Activated T-helper 17 cell treated with anti-CD3 and anti-CD28 coated beads, Interleukin-2, amount 50 U/mL, for 72 hours (primary cell): ENCODE results near the gene FAM120B. TPM values are rescaled to one million over a fixed set of nuclear protein-coding genes. Genes with fewer than 3 reads are reported as not detected.

ENCODE experiments used
- ATAC-seq: fragments of 150-1000 bp; cut with Tn5 transposase; replicated peaks from 2 replicates; pipeline ENCODE4 v1.10.0; 2021; ENCODE audit warnings: mild to moderate bottlenecking, moderate library complexity
- H3K27ac Mint-ChIP-seq: one replicate; pipeline ENCODE4 v1.8.0; 2022; ENCODE audit warnings: mixed read lengths
- H3K27me3 Mint-ChIP-seq: one replicate; pipeline ENCODE4 v1.8.0; 2022; ENCODE audit warnings: mixed read lengths
- H3K36me3 Mint-ChIP-seq: one replicate; pipeline ENCODE4 v1.8.0; 2022; ENCODE audit warnings: low read depth, mild to moderate bottlenecking, mixed read lengths
- H3K4me1 Mint-ChIP-seq: one replicate; pipeline ENCODE4 v1.8.0; 2022; ENCODE audit warnings: mixed read lengths
- H3K4me3 Mint-ChIP-seq: one replicate; pipeline ENCODE4 v1.8.0; 2022; ENCODE audit warnings: mild to moderate bottlenecking, mixed read lengths
- H3K9me3 Mint-ChIP-seq: one replicate; pipeline ENCODE4 v1.8.0; 2022; ENCODE audit warnings: mixed read lengths
- total RNA-seq, 2 donors: library from RNA; stranded (reverse); gene quantifications; one replicate each; pipeline ENCODE4 v1.2.3, GENCODE V29; 2022

FAM120B gene
- total RNA-seq, 2 donors from 2014 or later = 22.5 to 27.4 TPM

DNA sequence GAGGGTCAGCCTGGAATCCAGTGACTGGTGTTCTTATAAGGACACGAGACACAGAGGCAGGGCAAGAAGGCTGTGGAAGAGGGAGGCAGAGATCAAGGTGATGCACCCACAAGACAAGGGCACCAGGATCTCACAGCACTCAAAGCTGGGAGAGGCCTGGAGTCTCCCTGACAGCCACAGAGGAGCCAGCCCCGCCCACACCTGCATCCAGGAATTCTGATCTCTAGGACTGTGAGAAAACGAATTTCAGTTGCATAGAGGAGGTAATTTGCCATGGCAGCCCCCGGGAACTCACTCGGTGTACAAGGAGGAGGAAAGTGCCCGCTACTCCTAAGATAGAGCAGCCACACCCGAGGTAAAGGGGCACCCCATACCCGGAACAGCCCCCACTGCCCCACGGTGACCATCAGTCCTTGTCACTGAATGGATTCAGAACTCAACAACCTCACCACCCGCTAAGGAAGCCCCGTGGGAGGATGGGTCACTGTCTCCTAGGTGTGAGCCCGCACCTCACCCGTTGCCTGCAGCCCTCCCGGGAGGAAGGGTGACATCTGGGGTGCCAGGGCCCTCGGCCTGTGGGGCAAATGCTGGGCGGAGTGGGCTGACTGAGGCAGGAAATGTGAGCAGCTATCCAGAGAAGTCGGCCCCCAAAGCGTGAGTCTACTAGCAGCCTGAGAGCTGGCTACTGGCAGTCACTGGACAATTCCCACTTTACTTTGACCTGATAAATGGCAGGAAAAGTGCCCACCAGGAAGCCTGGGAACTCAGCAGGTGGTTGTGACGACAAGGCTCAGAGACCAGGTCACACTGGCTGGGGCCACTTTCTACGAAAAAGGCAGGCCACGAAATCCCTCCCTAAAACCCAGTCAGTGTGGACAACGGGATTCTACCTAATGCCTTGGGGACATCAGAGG is 38.1 kb upstream of the FAM120B start:
- peaks cover 7% of the 10 kb centered on the region for H3K4me1 Mint-ChIP-seq
- H3K36me3 Mint-ChIP-seq = no peaks in the 10 kb centered on the region
- no peak overlapping the region for H3K4me3 Mint-ChIP-seq
- ATAC-seq = no peak
- H3K27ac Mint-ChIP-seq = no peak overlapping the region
- H3K9me3 Mint-ChIP-seq = no peaks in the 10 kb centered on the region
- H3K27me3 Mint-ChIP-seq = peaks cover 11% of the 10 kb centered on the region

DNA sequence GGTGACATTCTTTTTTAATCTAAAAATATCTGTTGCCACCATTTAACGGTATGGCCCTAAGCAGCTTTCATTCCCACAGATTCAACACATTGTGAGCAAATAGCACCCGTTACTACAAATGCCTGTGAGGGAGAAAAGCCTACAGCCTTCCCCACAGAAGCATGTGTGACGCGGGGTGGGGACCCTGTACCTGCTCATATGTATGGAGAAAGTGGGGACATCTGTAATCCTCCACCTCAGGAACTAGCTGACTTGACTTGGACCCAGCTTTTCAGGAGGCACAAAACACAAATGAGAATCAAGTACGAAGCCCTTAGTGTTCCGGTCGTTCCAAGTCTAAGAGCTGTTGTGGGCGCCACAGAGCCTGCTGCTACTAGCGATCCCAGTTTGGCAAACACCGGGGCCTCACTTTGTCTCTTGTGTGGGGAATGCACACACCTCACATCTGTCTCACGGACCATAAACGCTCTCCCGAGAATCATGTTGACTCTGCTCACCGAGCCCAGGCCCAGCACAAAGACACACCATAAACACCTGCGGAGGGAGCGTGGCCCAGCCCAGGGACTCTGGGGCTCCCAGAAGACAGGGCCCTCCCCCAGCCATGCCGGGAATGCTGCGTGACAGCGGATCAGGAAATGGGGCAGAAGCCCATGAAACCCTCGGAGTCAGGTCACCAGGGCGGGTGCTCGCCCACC is 37.3 kb upstream of the FAM120B start:
- H3K27ac Mint-ChIP-seq = no peak overlapping the region
- no peak overlapping the region for H3K4me3 Mint-ChIP-seq
- no peaks in the 10 kb centered on the region for H3K36me3 Mint-ChIP-seq
- ATAC-seq = no peak
- peaks cover 12% of the 10 kb centered on the region for H3K27me3 Mint-ChIP-seq
- H3K9me3 Mint-ChIP-seq = no peaks in the 10 kb centered on the region
- H3K4me1 Mint-ChIP-seq = peaks cover 11% of the 10 kb centered on the region

DNA sequence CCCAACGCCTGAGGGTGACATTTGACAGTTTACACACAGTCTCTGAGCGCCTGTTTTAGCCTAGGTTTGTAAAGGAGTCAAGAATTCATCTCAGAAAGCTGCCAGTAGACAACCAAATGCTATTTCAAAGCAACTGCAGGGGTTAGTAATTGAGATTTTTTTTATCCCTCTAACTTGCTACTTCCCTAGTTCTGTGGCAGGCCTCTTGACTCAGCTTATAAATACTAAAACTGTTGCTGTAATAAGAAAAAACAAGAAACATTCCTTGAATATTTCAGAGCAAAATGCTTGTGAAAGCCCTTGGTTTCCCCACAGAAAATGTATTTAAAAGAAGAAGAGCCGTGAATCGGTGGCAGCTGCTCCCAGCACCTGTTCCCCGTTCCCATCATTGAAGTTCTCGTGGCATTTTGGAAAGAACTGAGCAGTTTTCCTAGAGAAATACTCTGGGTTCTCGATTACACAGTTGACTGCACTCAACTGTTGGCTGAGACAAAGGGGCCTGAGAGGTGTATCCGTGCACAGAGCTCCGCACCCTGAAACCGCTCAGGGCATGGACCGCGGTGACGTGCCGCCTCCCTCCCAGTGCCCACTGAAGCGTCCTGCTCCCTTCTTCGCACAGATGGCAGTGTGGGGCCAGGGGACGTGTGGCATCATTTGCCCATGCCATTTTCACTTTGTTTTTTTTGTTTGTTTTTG is 36.6 kb upstream of the FAM120B start:
- ATAC-seq = no peak
- H3K4me1 Mint-ChIP-seq = peaks cover 11% of the 10 kb centered on the region
- no peaks in the 10 kb centered on the region for H3K9me3 Mint-ChIP-seq
- no peak overlapping the region for H3K27ac Mint-ChIP-seq
- H3K27me3 Mint-ChIP-seq = peaks cover 9% of the 10 kb centered on the region
- H3K36me3 Mint-ChIP-seq = no peaks in the 10 kb centered on the region
- no peak overlapping the region for H3K4me3 Mint-ChIP-seq

DNA sequence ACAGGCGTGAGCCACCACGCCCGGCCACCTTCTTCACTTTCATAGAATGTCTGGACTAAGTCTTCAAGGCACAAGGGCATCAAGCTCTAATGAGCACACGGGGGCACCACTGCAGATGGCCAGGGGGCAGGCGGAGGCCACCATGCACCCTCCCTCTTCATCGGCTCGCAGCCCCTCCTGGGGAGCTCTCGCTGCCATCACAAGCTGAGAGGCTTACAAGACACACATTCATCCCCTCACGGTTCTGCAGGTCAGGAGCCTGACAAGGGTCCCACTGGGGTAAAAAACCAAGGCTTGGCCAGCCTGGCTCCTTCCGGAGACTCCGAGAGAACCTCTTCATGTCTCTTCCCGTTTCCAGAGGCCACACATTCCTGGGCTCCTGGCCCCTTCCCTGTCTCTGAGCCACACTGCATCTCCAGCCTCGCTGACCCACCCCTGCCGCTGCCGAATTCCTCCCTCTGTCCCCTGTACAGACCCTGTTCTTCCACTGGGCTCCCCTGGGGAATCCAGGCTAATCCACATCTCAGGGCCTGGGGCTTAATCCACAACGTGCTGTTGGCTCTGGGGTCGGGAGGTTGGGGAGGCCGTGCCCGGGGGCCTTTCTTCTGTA is 35.5 kb upstream of the FAM120B start:
- no peak overlapping the region for H3K27ac Mint-ChIP-seq
- H3K9me3 Mint-ChIP-seq = no peaks in the 10 kb centered on the region
- H3K4me3 Mint-ChIP-seq = peak overlapping the region; percentile 76
- ATAC-seq = no peak
- H3K4me1 Mint-ChIP-seq = peaks cover 11% of the 10 kb centered on the region
- no peaks in the 10 kb centered on the region for H3K36me3 Mint-ChIP-seq
- H3K27me3 Mint-ChIP-seq = peaks cover 9% of the 10 kb centered on the region

DNA sequence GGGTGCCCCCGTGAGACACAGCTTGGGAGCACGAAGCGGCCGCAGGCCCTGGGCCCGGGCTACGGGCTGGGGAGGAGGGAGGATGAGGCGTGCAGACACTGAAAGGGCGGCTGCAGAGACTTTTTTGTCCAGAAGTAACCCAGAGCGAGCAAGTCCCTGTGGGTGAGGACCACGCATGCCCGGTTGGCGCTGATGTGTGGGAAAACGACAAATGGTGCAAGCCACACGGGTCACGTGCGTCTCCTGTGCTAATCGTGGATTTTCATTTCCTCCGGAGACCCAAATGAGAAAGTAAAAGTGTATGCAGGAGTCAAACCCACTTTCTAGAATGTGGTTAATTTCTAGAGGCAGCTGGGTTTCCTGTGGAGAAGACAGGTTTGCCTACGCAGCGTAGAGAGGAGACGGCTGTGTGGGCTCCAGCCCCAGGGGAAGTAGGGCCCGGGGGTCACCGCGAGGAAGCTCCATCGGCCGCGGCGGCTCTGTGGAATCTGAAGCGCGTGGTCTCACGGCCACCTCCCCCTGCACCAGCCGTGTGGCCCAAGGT is 34.7 kb upstream of the FAM120B start:
- Mint-ChIP-seq H3K4me3 (peak overlapping the region; percentile 76), H3K4me1 (peaks cover 11% of the 10 kb centered on the region), H3K27ac (no peak overlapping the region), H3K9me3 (no peaks in the 10 kb centered on the region), H3K27me3 (peaks cover 9% of the 10 kb centered on the region), H3K36me3 (no peaks in the 10 kb centered on the region)
- ATAC-seq = peak; percentile 87

DNA sequence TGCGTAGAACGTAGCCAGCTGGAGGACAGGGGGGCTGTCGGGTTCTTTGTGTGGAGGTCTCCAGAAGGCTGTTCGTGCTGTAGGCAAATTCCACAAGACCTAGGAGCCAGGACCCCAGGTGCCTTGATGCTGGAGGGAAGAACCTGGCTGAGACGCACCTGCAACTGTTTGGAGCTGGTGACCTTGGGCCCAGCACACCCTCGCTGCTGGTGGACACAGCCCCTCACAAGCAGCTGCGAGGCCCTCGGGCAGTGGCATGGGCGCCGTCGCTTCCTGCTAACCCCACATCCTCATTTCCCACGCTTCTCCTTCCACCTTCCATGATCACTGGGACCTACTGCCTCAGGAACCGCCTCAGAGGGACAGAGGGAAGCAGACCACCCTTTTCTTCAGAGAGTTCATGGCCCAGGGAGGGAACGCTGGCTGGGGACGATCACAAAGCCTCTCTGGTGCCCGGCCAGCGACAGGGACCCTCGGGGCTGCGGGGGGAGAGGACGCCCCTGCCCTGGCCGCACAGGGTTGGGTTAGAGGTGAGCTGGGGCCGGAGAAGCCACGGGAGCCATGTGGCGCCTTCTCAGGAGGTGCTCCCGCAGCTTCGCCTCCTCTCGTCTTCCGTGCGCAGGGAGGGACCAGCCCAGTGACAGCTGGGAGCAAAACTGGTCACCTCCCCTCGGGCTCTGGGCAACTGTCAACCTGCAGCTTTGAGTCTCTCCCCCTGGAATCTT is 34.1 kb upstream of the FAM120B start:
- Mint-ChIP-seq H3K9me3 (no peaks in the 10 kb centered on the region), H3K27me3 (peaks cover 9% of the 10 kb centered on the region), H3K27ac (no peak overlapping the region), H3K36me3 (no peaks in the 10 kb centered on the region), H3K4me3 (peak overlapping the region; percentile 76), H3K4me1 (peaks cover 11% of the 10 kb centered on the region)
- no peak for ATAC-seq

DNA sequence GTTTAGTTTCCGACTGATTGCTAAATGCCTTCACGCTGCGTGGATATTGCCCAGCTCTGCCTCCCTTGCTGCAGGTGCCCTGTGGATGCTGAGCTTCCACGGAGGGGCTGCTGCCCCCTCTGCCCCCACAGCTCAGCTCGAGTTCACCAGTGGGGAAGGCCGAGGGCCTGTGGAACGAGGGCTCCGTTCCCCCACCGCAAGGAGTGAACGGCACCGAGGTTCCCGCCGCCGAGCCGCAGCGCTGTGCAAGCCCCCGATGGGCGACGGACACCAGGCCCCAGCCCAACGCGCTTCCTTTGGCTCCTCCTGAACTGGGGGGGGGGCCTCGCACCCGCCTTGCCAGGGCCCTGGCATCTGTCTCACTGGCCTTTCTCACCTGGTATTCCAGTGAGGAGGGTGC is 33.4 kb upstream of the FAM120B start:
- H3K27me3 Mint-ChIP-seq = peaks cover 4% of the 10 kb centered on the region
- no peaks in the 10 kb centered on the region for H3K36me3 Mint-ChIP-seq
- no peak overlapping the region for H3K27ac Mint-ChIP-seq

DNA sequence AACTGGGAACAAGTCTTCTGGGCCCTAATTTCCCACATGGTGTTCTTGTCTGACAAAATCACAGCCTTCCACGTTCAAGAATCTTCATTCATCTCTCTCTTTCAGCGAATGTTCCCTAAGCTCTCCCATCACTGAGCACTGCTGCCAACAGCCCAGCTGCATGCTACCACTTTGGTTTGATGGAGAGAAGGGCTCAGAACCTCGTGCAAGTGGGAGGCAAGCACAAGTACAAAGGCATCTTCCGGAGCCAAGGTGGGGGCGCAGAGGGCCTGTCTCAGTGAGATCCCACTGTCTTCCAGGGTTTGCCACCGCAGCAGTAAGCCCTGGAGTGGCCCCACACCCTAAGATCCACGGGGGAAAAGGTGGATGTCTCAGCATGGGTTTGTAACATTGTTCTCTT is 32.9 kb upstream of the FAM120B start:
- Mint-ChIP-seq H3K9me3 (no peaks in the 10 kb centered on the region), H3K27ac (no peak overlapping the region), H3K4me3 (no peak overlapping the region), H3K36me3 (no peaks in the 10 kb centered on the region), H3K27me3 (peaks cover 4% of the 10 kb centered on the region), H3K4me1 (peaks cover 11% of the 10 kb centered on the region)
- no peak for ATAC-seq

More for the DNA sequence above, 33.4 kb upstream of the FAM120B start:
- Mint-ChIP-seq H3K9me3 (no peaks in the 10 kb centered on the region), H3K4me1 (peaks cover 11% of the 10 kb centered on the region), H3K4me3 (peak overlapping the region; percentile 76)
- ATAC-seq = no peak

DNA sequence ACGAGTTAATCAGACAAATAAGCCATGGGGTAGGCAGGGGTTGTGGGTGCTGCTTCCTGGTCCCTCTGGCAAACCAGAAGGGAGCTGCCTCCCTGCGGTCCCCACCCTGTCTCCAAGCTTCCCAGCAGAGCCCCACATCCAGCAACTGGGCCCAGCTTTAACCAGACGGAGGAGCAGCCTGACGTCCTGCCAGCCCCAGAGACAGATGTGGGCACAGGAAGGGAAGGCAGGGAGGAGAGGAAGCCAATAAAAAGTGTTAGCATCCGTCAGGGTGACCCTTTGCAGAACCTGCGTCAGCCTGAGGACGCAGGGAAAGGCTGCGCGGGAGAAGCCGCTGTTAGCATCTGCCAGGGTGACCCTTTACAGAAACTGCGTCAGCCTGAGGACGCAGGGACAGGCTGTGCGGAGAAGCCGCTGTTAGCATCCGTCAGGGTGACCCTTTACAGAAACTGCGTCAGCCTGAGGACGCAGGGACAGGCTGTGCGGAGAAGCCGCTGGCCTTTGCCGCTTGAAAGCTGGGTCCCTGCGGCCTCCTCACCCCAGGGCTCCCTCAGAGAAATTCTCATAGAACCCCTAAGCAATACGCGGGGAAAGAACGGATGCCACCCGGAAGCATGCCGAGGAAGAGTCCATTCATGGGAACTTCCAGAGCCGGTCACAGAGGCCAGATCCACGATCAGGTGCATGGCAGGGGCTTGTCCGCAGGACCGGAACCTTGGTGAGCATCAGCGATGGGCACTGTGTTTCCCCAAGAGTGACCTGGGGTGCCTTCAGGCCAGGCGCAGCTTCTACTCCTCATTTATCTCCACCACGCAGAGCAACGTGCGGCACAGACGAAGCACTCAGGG is 31.6 kb upstream of the FAM120B start:
- peaks cover 11% of the 10 kb centered on the region for H3K4me1 Mint-ChIP-seq
- H3K4me3 Mint-ChIP-seq = no peak overlapping the region
- ATAC-seq = no peak
- H3K9me3 Mint-ChIP-seq = no peaks in the 10 kb centered on the region
- no peak overlapping the region for H3K27ac Mint-ChIP-seq
- no peaks in the 10 kb centered on the region for H3K36me3 Mint-ChIP-seq
- H3K27me3 Mint-ChIP-seq = peaks cover 4% of the 10 kb centered on the region

DNA sequence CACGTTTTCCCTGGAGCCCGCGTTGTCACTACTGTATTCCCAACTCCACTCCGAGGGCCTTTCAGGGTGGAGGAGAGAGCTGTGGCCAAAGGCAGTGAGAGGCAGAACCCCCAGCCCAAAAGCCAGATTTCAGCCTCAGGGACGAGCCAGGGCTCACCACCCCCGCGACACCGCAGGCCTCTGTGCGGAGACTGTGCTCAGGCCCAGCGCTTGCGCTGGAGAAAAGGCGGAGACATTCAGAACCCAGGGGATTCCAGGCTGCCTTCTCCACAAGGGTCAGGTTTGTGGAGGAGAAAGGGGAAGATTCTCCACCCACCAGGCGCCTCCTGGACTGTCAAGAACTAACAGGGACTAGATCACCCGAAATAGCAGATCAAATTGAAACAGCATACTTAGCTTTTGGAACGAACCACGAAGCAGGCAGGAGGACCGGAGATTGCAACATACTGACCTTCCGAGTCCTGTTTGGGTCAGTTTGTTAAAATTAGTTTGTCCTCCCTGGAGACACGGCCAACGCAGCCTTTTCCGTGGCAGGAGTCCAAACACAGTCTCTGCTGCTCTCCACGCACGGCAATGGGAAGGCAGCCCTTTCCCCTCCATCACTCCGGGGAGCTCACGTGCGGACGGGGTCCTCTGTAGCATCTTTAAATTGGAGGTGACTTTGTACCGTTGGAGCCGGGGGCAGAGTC is 30.0 kb upstream of the FAM120B start:
- H3K36me3 Mint-ChIP-seq = no peaks in the 10 kb centered on the region
- no peak overlapping the region for H3K27ac Mint-ChIP-seq
- H3K4me3 Mint-ChIP-seq = no peak overlapping the region
- peaks cover 4% of the 10 kb centered on the region for H3K27me3 Mint-ChIP-seq
- no peak for ATAC-seq
- H3K4me1 Mint-ChIP-seq = peaks cover 9% of the 10 kb centered on the region
- H3K9me3 Mint-ChIP-seq = no peaks in the 10 kb centered on the region

DNA sequence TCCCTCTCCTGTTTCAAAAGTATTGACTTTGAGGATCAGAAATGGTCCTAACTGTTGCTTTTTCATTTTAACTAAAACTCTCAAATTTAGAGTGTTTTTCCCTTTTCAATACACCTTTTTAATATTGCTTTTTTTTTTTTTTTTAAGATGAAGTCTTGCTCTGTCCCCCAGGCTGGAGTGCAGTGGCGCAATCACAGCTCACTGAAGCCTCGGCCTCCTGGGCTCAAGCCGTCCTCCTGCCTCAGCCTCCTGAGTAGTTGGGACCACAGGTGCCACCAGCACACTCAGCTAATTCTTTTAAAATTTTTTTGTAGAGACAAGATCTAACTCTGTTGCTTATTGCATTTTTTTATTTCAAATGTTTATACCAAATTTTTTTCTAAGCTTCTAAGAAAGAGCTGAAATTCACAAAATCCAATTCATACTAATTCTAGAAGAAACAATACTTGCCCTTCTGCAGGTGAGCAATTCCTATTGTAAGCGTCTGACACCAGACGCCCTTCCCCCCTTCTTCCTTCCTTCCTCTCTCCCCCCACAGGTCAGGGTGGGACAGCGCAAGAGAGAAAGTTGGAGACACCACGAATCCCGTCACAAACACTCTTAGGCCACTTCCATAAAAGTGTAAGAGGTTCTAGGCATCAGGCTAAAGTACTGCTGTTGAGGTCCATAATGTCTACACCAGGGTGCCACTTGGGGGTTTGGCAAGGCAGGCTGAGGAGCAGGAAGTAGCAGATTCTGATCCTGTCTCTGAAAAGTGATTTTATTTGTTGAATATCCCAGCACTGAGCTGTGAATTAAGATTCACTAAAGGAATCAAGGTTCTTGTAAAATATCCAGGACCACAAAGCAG is 28.4 kb upstream of the FAM120B start:
- Mint-ChIP-seq H3K4me3 (no peak overlapping the region), H3K9me3 (no peaks in the 10 kb centered on the region), H3K27ac (no peak overlapping the region), H3K36me3 (no peaks in the 10 kb centered on the region), H3K27me3 (peaks cover 4% of the 10 kb centered on the region), H3K4me1 (peaks cover 4% of the 10 kb centered on the region)
- ATAC-seq = no peak

DNA sequence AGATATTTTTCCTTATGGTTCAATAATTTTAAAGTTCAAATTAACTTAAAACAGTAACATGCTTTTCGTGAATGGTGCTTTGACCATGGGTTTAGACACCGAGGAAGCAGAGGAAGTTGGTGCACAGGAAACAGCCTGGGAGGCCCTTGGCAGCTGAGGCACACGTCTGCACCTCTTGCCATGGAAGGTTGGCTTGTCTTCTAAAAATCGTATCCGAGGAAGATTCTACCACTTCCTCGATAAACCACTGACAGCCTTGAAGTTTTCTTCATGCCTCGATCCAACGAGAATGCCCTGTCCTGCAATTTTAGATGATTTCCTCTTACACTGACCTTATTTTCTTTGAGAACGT is 27.8 kb upstream of the FAM120B start:
- Mint-ChIP-seq H3K4me3 (no peak overlapping the region), H3K27me3 (peaks cover 1% of the 10 kb centered on the region), H3K36me3 (no peaks in the 10 kb centered on the region), H3K4me1 (peaks cover 2% of the 10 kb centered on the region), H3K27ac (no peak overlapping the region), H3K9me3 (no peaks in the 10 kb centered on the region)
- no peak for ATAC-seq
